Fibroblast of the aortic adventitia (primary cell): ENCODE data around the gene CCDC158. TPM values are rescaled to one million over a fixed set of nuclear protein-coding genes. Genes with fewer than 3 reads are reported as not detected.
A peak's percentile ranks its signal among the peaks of the same experiment; 100 is the strongest.

Source experiments
- DNase-seq: peaks from one replicate; pipeline ENCODE4 v3.0.0-alpha.2; 2010; ENCODE audit warnings: low read depth
- H3K4me3 ChIP-seq: 2 replicates; pipeline ENCODE4 v1.5.1; 2011; ENCODE audit warnings: low read depth, mild to moderate bottlenecking, control low read depth, low read length, moderate library complexity
- CTCF ChIP-seq: IDR thresholded peaks from 2 replicates; pipeline ENCODE4 v1.5.1; 2011; ENCODE audit warnings: mild to moderate bottlenecking, low read length, control low read depth, inconsistent platforms; ENCODE audit not compliant: insufficient read depth
- total RNA-seq: library from RNA; depleted of rRNA; stranded (reverse); fragments of >200 nt; gene quantifications from 2 replicates; pipeline ENCODE4 v1.2.3, GENCODE V29; 2012; ENCODE audit warnings: low replicate concordance

The CCDC158 gene
- total RNA-seq, 1 donor, result 0.90 TPM

- no peak for DNase-seq
- no peak overlapping the region for H3K4me3 ChIP-seq
- no peak for TF ChIP-seq CTCF
Measured at GRCh38 chr4:76375703-76376102, 45.2 kb downstream of the CCDC158 start.

DNA sequence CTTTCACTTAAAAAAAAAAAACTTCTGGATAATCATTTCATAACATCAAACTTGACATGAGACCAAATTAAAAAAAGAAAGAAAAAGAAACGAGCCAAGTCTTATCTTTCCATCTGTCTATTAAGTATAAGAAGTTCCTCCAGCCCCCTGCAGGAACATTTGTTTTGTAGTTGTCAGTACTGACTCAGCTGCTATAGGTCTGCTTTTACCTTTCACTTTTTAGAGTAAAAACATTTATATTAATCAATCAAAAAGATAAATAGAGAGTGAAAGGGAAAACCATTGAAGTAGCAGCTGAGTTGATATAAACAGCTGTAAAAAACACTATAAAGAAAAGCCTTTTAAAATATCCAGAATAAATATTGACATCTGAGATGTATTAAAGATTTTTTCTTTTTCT is 46.1 kb downstream of the CCDC158 start:
- peak; percentile 19 for DNase-seq
- no peak for TF ChIP-seq CTCF

DNA sequence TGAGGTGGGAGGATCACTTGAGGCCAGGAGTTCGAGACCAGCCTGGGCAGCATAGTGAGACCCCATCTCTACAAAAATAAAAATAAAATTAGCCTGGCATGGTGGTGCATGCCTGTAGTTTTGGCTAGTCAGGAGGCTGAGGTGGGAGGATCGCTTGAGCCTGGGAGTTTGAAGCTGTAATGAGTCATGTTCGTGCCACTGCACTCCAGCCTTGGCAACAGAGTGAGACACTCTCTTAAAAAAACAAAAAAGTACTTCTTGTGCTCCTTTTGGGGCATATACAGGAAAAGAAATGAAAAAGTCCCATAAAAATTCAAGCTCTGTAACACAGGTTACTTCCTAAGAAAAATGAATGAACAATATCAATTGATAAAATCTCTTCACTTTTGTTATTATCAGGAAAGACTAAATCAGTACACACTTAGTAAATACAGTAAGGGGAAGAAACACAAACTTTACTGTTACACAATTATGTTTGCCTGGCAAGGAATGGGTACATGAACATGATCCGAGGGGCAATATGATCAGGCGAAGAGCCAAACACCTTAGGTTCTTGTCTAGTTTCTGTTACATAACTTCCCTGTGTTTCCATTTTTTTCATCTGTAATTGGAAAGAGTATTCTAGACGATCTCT is 46.9 kb downstream of the CCDC158 start:
- no peak overlapping the region for H3K4me3 ChIP-seq
- peak; percentile 60 for DNase-seq
- TF ChIP-seq CTCF, result no peak

More for the DNA sequence above, 46.1 kb downstream of the CCDC158 start:
- H3K4me3 ChIP-seq, result no peak overlapping the region

GRCh38 chr4:76366737-76367136 is 54.2 kb downstream of the CCDC158 start:
- no peak overlapping the region for H3K4me3 ChIP-seq
- DNase-seq, result no peak
- no peak for TF ChIP-seq CTCF

GRCh38 chr4:76365636-76366035 is 55.3 kb downstream of the CCDC158 start:
- TF ChIP-seq CTCF, result no peak
- DNase-seq, result peak; percentile 42
- H3K4me3 ChIP-seq, result no peak overlapping the region

GRCh38 chr4:76364763-76365162 is 56.2 kb downstream of the CCDC158 start:
- no peak for DNase-seq
- TF ChIP-seq CTCF, result no peak

More at GRCh38 chr4:76364763-76365162, 56.2 kb downstream of the CCDC158 start:
- H3K4me3 ChIP-seq, result no peak overlapping the region
